Ureter (tissue), 1 donor: Measurements from ENCODE around the gene FAM181B. TPM values are rescaled to one million over a fixed set of nuclear protein-coding genes. Genes with fewer than 3 reads are reported as not detected.
"Not testable (repeated sequence)": the region's sequence is repeated elsewhere in the genome, so short reads cannot be mapped to it uniquely, and the experiment has no call there.

Experiments used
- DNase-seq: peaks from one replicate; pipeline ENCODE4 v3.0.0-alpha.2; 2020; ENCODE audit warnings: low spot score
- total RNA-seq: library from RNA; stranded (reverse); gene quantifications from one replicate; pipeline ENCODE4 v1.2.4, GENCODE V29; 2023
- donor health status: DM: yes; HTN: yes; CAD: no.

Gene FAM181B
- total RNA-seq, 1 donor from 2014 or later, result 10.4 TPM

GRCh38 chr11:82732734-82733443 is 775 bp downstream of the FAM181B start:
- DNase-seq, result no peak

- peak; percentile 55 for DNase-seq
Observed at GRCh38 chr11:82732348-82732733, 1.3 kb downstream of the FAM181B start.

DNA sequence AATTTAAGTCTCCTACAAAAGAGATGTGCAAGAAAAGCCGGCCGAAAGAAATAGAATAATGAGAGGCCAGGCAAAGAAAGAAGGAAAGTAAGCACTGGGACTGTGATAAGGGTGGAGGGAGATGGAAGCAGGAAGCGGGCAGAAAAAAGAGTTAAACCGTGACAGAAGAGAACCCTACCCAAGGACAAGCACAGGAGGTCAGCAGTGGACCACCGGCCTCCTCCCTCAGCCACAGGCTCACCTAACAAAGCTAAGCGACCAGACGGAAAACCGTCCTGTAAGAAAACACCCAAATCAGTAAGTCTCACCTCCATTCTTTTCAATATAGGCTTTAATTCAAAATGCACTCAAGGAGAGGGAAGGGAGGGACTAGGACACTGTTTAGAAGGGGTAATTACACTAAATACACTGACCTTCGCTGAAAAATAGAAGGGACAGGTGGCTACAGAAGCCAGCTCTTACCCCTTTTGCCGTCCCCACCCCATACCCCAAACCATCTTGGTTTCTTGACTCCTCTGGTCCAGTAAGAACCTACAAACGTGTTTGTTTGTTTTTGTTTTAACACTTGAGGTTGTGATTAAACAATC is 1.9 kb downstream of the FAM181B start:
- DNase-seq, result no peak

DNA sequence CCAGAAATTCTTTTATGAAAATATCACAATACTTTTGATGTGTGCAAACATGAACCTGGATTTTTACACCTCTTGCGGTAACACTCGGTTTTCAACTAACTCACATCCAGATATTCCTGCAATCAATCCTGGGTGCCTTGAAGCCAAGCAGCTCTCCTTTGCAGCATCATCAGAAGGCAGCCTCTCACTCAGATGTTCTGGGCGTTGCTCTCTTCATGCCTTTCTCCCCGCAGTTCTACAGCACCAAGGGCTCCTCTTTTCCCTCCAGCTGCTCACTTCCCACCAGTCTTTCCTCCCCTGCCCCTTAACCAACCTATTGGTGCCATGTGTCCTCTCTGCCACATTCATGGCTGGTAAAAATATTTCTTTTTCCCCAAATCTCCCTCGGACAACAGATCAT is 2.9 kb downstream of the FAM181B start:
- DNase-seq, result no peak

GRCh38 chr11:82730286-82730685 is 3.4 kb downstream of the FAM181B start:
- no peak for DNase-seq

GRCh38 chr11:82724026-82724425 is 9.6 kb downstream of the FAM181B start:
- DNase-seq, result no peak

DNA sequence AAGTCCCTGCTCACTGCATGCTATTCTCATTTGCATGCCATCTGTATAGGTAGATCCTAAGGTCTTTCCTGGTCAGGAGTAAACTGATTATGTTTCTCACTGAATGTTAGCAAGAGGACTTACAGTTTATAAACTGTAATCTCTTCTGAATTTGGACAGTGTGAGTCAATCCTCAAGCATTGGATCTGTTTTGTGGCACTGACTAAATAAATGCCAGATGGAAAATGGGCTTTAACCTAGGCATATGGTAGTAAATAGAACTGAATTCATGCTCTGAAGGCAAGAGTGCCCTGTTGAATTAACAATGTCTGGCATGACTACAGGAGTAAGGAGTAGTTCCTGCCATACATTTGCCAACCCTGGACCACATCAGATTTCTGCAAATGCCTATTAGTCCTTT is 11.4 kb downstream of the FAM181B start:
- no peak for DNase-seq

DNA sequence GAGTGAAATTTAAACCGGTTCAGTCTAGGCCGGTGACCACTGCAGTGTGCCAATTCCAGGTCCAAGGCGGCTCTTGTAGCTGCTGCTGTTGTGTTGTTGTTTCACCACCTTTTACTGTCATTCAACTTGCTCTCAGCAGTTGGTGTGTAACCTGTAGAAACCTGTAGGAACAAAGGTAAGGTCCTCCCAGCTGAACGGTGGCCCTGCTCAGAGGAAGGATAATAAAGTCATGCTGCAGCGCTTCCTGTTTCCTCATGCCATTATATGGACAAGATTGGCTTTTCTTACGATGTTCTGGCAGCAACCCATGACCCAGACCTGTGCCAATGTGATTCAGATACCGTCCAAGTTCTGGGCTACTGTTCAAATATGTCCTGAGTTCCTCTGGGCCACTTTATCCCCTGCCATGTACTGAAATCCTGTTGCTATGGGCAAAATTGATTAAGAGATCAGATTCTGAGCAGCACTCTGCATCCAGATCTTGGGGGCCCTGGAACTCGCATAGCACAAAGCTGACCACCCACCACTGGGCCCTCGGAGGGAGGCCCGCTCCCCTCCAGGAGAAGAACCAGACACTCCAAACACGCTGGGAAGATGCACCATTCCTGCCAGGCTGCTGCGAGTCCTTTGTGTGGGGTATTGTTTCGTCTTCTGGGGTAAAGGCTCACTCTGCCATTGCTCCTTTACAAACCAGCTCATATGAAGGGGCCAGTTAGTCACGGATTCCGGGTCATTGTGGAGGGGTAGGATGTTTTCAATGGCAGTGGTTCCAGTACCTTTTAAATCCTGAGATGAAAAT is 13.2 kb downstream of the FAM181B start:
- DNase-seq, result no peak

DNA sequence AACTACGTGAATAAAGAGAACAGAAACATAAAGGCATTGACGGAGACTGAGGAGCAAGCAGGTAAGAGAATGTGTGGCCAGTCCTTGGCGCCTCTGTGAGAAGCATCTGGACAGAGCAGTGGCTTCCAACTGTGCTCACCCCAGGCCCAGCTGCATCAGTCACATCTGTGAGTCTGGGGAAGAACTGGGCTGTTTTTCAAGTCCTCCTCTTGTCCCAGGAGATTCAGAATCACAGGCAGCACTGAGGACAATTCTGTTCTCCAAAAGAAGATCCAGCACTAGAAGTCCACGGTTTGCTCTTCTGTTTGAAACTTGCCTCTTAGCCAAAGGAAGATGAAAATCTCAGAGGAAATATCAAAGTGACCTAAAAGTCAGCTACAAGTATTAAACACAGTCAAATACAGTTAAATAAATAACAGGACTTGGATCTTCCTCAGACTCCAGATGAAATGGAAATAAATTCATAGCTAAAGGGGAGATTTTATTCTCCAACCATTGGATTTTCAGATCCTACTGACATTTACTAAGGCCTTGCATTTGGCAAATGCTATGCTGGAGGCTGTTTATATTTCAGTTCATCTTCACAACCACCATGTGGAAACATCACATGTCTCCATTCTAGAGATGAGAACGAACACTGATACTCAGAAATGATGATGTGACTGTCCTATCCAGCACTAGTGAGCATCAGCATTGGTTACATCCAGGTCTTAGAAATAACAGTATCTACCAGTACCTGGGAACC is 14.1 kb downstream of the FAM181B start:
- DNase-seq, result no peak

- no peak for DNase-seq
Observed at GRCh38 chr11:82718821-82719220, 14.8 kb downstream of the FAM181B start.

GRCh38 chr11:82718307-82718706 is 15.4 kb downstream of the FAM181B start:
- no peak for DNase-seq

GRCh38 chr11:82714346-82715174 is 19.1 kb downstream of the FAM181B start:
- no peak for DNase-seq

DNA sequence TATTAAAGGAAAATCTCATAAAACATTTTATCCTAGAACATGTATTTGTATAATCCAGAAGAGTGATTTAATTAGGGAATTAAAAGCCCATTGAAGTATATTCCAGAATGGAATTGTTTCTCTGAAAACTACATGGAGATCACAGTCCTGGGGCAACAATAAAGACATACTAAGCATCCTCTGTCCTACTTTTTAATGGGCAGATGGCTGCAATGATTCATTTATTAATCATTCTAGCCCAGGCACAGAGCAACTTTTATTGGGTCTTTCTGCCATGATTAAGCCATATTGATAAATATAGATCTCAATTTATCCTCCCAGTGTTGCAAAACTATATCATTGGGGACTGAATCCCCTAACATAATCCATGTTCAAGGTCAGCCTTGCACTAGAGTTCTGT is 22.0 kb downstream of the FAM181B start:
- DNase-seq, result no peak

- DNase-seq, result no peak
Observed at GRCh38 chr11:82703796-82704195, 29.9 kb downstream of the FAM181B start.

DNA sequence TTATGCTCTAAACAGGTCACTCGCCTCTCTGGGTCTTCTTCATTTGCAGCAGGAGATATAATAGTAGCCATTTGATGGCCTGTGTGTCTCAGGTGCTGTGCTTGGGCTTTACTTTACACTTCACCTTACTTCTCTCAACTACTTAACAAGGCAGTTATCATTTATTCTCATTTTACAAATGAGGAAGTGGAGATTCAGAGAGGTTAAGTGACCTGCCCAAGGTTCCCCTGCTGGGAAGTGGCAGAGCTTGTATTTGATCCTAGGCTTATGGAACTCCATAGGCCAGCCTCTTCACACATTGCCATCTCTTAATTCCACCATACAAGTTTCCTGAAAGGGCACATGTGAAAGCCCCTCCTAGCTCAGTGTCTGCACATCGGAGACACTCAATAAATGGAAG is 30.4 kb downstream of the FAM181B start:
- DNase-seq, result no peak

- DNase-seq, result no peak
Observed at GRCh38 chr11:82701847-82702520, 31.7 kb downstream of the FAM181B start.

DNA sequence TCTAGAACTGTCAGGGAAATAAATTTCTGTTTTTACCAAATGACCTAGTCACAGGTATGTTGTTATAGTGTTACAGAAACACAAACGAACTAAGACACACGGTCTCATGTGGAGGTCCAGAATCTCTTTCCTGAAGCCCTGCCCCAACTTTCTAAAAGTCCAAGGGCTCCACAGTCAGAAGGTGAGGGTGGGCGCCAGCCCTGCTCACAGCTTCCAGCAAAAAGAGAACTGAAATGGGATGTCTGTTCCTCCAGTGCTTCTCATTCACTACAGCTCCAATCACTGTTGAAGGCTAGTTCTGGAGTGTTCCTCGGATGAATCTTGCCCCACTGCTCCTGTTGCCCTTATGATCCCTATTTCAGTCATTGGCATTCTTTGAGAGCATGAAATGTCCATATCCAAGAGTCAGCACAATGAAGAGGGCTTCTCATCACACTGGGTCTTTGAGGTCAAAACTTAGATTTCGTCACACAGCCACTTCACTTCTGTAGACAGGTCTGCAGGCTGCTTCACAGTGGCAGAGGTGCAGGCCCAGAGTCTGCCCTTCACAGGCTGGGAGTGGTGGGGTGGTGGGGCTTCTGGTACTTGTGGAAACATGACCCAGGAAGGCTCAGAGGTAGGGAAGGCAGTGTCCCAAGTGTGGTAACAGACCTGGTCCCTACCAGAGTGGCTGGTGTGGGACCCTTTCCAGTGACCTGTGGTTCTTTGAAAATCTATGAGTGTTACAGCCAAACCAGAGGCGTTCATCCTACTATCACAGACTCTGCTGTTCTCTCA is 34.9 kb downstream of the FAM181B start:
- no peak for DNase-seq

DNA sequence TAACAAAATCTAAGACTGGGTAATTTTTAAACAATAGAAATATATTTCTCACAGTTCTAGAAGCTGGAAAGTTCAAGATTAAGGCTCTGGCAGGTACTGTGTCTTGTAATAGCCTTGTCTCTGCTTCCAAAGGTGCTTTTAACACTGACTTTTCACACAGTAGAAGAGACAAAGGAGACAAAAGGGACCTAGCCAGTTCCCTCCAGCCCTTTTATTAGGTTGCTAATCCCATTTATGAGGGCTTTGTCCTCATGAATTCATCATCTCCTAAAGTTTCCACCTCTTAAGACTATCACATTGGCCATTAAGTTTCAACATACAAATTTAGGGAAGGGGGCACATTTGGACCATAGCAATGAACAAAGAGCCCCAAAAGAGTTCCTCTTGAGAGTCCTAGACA is 40.7 kb downstream of the FAM181B start:
- DNase-seq, result no peak

- DNase-seq, result not testable (repeated sequence)
Observed at GRCh38 chr11:82689347-82689746, 44.3 kb downstream of the FAM181B start.

DNA sequence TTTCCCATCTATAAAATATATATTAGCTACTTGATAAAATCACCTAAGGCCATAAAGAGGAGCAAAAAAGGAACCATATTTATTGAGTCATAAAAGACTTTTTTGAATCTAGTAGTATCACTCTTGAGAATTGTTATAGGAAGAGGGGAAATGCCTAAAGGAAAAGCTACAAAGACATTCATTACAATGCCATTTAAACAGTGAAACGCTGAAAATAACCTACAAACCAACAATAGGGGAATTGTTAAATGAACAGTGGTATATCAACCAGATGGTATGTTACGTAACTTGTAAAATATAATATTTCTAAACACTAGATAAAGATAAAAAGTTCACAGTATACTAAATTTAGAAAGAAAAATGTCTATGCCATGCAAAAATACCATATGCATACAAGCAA is 47.5 kb downstream of the FAM181B start:
- DNase-seq, result no peak
